HG02852 (cell line): ENCODE measurements around the gene SLC7A8.

ENCODE experiments used
- ATAC-seq: cut with Tn5 transposase; IDR thresholded peaks from one replicate; pipeline ENCODE4 v1.9.1; 2021; ENCODE audit warnings: mild to moderate bottlenecking, moderate library complexity; ENCODE audit not compliant: unreplicated experiment

SLC7A8 gene

GRCh38 chr14:23097786-23098185, 85.7 kb downstream of the SLC7A8 start:
- ATAC-seq = no peak

GRCh38 chr14:23095196-23096108, 88.0 kb downstream of the SLC7A8 start, which contains the start of gene C14orf119:
Gene C14orf119 (plus strand): TSS chr14:23095505. CDS start chr14:23097659, 2,154 bp downstream.
- peak; percentile 90 for ATAC-seq

- ATAC-seq = peak; percentile 33
Measured at GRCh38 chr14:23094666-23095195, 88.7 kb downstream of the SLC7A8 start, which contains the start of gene ACIN1. Gene ACIN1 (minus strand): TSS chr14:23095136. CDS start chr14:23095112, 24 bp downstream.

- no peak for ATAC-seq
Measured at GRCh38 chr14:23093991-23094665, 89.3 kb downstream of the SLC7A8 start.

GRCh38 chr14:23093526-23093925, 89.9 kb downstream of the SLC7A8 start:
- no peak for ATAC-seq

GRCh38 chr14:23093104-23093503, 90.4 kb downstream of the SLC7A8 start:
- ATAC-seq = no peak

GRCh38 chr14:23091294-23092225, 91.9 kb downstream of the SLC7A8 start:
- no peak for ATAC-seq

- no peak for ATAC-seq
Measured at GRCh38 chr14:23090254-23090636, 93.2 kb downstream of the SLC7A8 start.

GRCh38 chr14:23089498-23090253, 93.8 kb downstream of the SLC7A8 start:
- no peak for ATAC-seq

GRCh38 chr14:23086565-23086964, 96.9 kb downstream of the SLC7A8 start:
- ATAC-seq = no peak

GRCh38 chr14:23085458-23085857, 98.0 kb downstream of the SLC7A8 start:
- no peak for ATAC-seq

GRCh38 chr14:23080474-23080873, 103.0 kb downstream of the SLC7A8 start:
- ATAC-seq = no peak

- no peak for ATAC-seq
Measured at GRCh38 chr14:23079716-23080115, 103.7 kb downstream of the SLC7A8 start.

- no peak for ATAC-seq
Measured at GRCh38 chr14:23078692-23079116, 104.8 kb downstream of the SLC7A8 start.

- ATAC-seq = no peak
Measured at GRCh38 chr14:23077962-23078361, 105.5 kb downstream of the SLC7A8 start.

GRCh38 chr14:23076785-23077408, 106.6 kb downstream of the SLC7A8 start:
- no peak for ATAC-seq
